ENCODE results near the gene BAZ1B. TPM values are rescaled to one million over a fixed set of nuclear protein-coding genes. Genes with fewer than 3 reads are reported as not detected.
A peak's percentile ranks its signal among the peaks of the same experiment; 100 is the strongest.

The BAZ1B gene
- polyA plus RNA-seq, 1 donor from 2014 or later: 35.0 TPM

DNA sequence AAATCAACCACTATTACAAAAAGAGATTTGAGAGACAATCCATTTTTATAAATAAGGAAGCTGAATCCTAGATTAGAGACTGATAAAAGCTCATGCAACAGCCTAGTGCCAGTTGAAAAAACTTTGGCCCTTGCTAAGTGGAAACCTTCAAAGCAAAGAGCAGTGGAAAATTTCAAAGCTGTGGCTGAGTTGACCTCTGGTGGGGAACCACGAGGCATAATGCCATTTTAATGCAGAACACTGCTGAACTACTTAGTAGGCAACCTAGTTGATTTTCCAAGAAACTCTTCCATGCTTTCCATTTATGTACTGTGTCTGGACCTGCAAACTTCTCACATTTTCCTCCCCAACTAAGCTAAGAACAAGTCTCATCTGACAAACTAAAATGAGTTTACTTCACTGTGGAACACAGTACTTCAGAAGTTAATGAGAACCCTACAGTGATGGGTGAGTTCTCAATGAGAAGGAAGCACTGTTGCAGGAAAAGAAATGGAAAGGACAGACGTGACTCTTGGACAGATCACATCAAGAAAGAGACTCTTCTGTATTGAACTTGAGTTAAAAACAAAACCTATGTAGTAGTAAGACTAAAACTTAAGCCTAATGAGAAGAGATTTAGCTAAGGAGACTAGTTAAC is 69.0 kb downstream of the BAZ1B start:
- H3K4me3 ChIP-seq (ENCODE audit: low read length): no peak overlapping the region
- no peaks in the 10 kb centered on the region for H3K27me3 ChIP-seq (ENCODE audit: insufficient read depth, low read depth, low read length)
- no peak overlapping the region for H2AFZ ChIP-seq (ENCODE audit: low read depth, low read length)
- peaks cover 17% of the 10 kb centered on the region for H3K36me3 ChIP-seq (ENCODE audit: insufficient read depth, low read length)
- no peak overlapping the region for H3K9ac ChIP-seq (ENCODE audit: low read length)
- no peaks in the 10 kb centered on the region for H3K9me2 ChIP-seq (ENCODE audit: insufficient read depth, low read length)
- no peaks in the 10 kb centered on the region for H4K20me1 ChIP-seq (ENCODE audit: insufficient read depth)
- no peaks in the 10 kb centered on the region for H3K79me2 ChIP-seq (replicated peaks; ENCODE audit: insufficient read depth, low read length)
- H3F3A ChIP-seq (ENCODE audit: insufficient read depth, low read length, poor library complexity, severe bottlenecking): no peaks in the 10 kb centered on the region
- H3K4me2 ChIP-seq (ENCODE audit: low read length): no peak overlapping the region
- no peaks in the 10 kb centered on the region for H3K9me3 ChIP-seq (ENCODE audit: low read length)
- H3K27ac ChIP-seq (ENCODE audit: low read length): no peak overlapping the region
- no peak for TF ChIP-seq CTCF (IDR thresholded peaks at IDR 0.05; ENCODE audit: poor library complexity, severe bottlenecking)
- TF ChIP-seq SMC3 (conservative IDR thresholded peaks at IDR 0.05; ENCODE audit: poor library complexity): no peak
- TF ChIP-seq TAF1 (IDR thresholded peaks at IDR 0.05; ENCODE audit: low read depth): no peak
- no peak for TF ChIP-seq RAD21 (conservative IDR thresholded peaks at IDR 0.05)
- no peak for TF ChIP-seq EZH2 (IDR thresholded peaks at IDR 0.05; ENCODE audit: borderline replicate concordance, insufficient read depth, low read length, poor library complexity, severe bottlenecking)
- TF ChIP-seq, protein P1, sequence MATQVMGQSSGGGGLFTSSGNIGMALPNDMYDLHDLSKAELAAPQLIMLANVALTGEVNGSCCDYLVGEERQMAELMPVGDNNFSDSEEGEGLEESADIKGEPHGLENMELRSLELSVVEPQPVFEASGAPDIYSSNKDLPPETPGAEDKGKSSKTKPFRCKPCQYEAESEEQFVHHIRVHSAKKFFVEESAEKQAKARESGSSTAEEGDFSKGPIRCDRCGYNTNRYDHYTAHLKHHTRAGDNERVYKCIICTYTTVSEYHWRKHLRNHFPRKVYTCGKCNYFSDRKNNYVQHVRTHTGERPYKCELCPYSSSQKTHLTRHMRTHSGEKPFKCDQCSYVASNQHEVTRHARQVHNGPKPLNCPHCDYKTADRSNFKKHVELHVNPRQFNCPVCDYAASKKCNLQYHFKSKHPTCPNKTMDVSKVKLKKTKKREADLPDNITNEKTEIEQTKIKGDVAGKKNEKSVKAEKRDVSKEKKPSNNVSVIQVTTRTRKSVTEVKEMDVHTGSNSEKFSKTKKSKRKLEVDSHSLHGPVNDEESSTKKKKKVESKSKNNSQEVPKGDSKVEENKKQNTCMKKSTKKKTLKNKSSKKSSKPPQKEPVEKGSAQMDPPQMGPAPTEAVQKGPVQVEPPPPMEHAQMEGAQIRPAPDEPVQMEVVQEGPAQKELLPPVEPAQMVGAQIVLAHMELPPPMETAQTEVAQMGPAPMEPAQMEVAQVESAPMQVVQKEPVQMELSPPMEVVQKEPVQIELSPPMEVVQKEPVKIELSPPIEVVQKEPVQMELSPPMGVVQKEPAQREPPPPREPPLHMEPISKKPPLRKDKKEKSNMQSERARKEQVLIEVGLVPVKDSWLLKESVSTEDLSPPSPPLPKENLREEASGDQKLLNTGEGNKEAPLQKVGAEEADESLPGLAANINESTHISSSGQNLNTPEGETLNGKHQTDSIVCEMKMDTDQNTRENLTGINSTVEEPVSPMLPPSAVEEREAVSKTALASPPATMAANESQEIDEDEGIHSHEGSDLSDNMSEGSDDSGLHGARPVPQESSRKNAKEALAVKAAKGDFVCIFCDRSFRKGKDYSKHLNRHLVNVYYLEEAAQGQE (IDR thresholded peaks at IDR 0.05; ENCODE audit: borderline replicate concordance): no peak
- TF ChIP-seq MXI1 (conservative IDR thresholded peaks at IDR 0.05; ENCODE audit: poor library complexity, severe bottlenecking): no peak
- TF ChIP-seq POLR2AphosphoS5 (IDR thresholded peaks at IDR 0.05): no peak
- no peak for TF ChIP-seq EP300 (conservative IDR thresholded peaks at IDR 0.05; ENCODE audit: poor library complexity, severe bottlenecking)

DNA sequence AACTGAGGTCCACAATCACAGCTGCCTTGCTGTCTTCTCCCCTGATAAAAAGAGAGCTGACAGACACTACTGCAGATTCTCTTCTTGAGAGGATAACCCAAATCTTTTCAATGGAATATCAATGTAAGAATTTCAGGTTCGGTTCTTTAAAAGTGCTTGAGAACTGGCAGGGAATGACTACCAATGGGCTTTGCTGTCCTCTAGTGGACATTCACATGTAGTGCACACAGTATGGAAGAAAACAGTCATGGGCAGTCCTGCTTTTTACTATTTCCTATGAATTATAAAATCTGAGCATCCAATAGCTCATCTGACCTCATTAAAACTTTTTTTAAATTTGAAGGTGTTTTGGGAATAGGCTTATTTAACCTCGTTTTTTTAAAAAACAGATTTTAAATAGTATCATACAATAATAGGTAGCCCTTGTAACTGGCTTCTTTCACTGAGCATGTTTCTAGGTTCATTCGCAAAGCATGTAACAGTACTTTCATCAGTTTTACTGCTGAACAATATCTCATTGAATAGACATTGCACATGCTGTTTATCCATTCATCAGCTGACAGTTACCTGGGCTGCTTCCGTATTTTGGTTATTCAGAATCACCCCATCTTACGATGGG is 70.2 kb downstream of the BAZ1B start:
- Histone ChIP-seq H3K27me3 (ENCODE audit: insufficient read depth, low read depth, low read length) (no peaks in the 10 kb centered on the region), H2AFZ (ENCODE audit: low read depth, low read length) (no peak overlapping the region), H3K27ac (ENCODE audit: low read length) (no peak overlapping the region), H3K9me3 (ENCODE audit: low read length) (no peaks in the 10 kb centered on the region), H3K9me2 (ENCODE audit: insufficient read depth, low read length) (no peaks in the 10 kb centered on the region), H4K20me1 (ENCODE audit: insufficient read depth) (no peaks in the 10 kb centered on the region), H3K4me3 (ENCODE audit: low read length) (no peak overlapping the region), H3F3A (ENCODE audit: insufficient read depth, low read length, poor library complexity, severe bottlenecking) (no peaks in the 10 kb centered on the region), H3K36me3 (ENCODE audit: insufficient read depth, low read length) (peaks cover 12% of the 10 kb centered on the region), H3K4me2 (ENCODE audit: low read length) (no peak overlapping the region), H3K9ac (ENCODE audit: low read length) (no peak overlapping the region), H3K79me2 (replicated peaks; ENCODE audit: insufficient read depth, low read length) (no peaks in the 10 kb centered on the region)
- no peak for TF ChIP-seq TAF1 (IDR thresholded peaks at IDR 0.05; ENCODE audit: low read depth)
- TF ChIP-seq SMC3 (conservative IDR thresholded peaks at IDR 0.05; ENCODE audit: poor library complexity): peak; percentile 91
- no peak for TF ChIP-seq EZH2 (IDR thresholded peaks at IDR 0.05; ENCODE audit: borderline replicate concordance, insufficient read depth, low read length, poor library complexity, severe bottlenecking)
- TF ChIP-seq EP300 (conservative IDR thresholded peaks at IDR 0.05; ENCODE audit: poor library complexity, severe bottlenecking): no peak
- TF ChIP-seq RAD21 (conservative IDR thresholded peaks at IDR 0.05): peak; percentile 95
- TF ChIP-seq MXI1 (conservative IDR thresholded peaks at IDR 0.05; ENCODE audit: poor library complexity, severe bottlenecking): no peak
- TF ChIP-seq CTCF (IDR thresholded peaks at IDR 0.05; ENCODE audit: poor library complexity, severe bottlenecking): peak; percentile 94
